ENCODE measurements around the gene TGM1. TPM values are rescaled to one million over a fixed set of nuclear protein-coding genes. Genes with fewer than 3 reads are reported as not detected.

TGM1 gene
- total and polyA plus RNA-seq, 2 experiments from 2014 or later = 0.31 to 0.63 TPM

GRCh38 chr14:24216345-24216699 is 46.7 kb downstream of the TGM1 start (continued):
- TF ChIP-seq STAT1 (IDR thresholded peaks at IDR 0.05; ENCODE audit: unreplicated experiment) (no peak), NANOG (IDR thresholded peaks at IDR 0.05; ENCODE audit: borderline replicate concordance) (no peak), JUNB (IDR thresholded peaks at IDR 0.05; ENCODE audit: unreplicated experiment) (no peak), POLR2AphosphoS5 (IDR thresholded peaks at IDR 0.05; ENCODE audit: low read depth) (no peak)

- Mint-ChIP-seq H3K4me1 (peaks cover 19% of the 10 kb centered on the region), H3K4me3 (peak within 1 kb of the TSS; percentile 93), H3K27me3 (ENCODE audit: insufficient read depth, low read depth, poor library complexity) (peaks cover 19% of the 10 kb centered on the region), H3K9me3 (peaks cover 3% of the 10 kb centered on the region; the same call in 2 of the 3 replicates), H3K36me3 (ENCODE audit: low read depth) (peaks cover 34% of the 10 kb centered on the region), H3K27ac (peak within 1 kb of the TSS; percentile 92)
- peak within 1 kb of the TSS; percentile 89 for H2AFZ ChIP-seq
- H3K4me3 ChIP-seq = peak within 1 kb of the TSS; percentile 93
- H3K79me2 ChIP-seq (replicated peaks; ENCODE audit: insufficient read depth) = peaks cover 16% of the 10 kb centered on the region
- H3K4me1 ChIP-seq (ENCODE audit: insufficient read depth) = peaks cover 16% of the 10 kb centered on the region
- H3K27ac ChIP-seq (ENCODE audit: low read depth) = peak within 1 kb of the TSS; percentile 95
- peak; percentile 96 for TF ChIP-seq CREB1 (CRISPR knock-in tag; IDR thresholded peaks at IDR 0.05; ENCODE audit: low read depth)
- 0 out of 2 replicates have a peak, but pooled peaks have one; percentile 22 for TF ChIP-seq ETS1 (IDR thresholded peaks at IDR 0.05)
- peak; percentile 60 to 85 for TF ChIP-seq CTCF (conservative IDR thresholded peaks at IDR 0.05; ENCODE audit: low read depth in 2 of 2)
- TF ChIP-seq ZNF331 (CRISPR knock-in tag; IDR thresholded peaks at IDR 0.05; ENCODE audit: low read depth) = no peak
- TF ChIP-seq NANOG (IDR thresholded peaks at IDR 0.05; ENCODE audit: borderline replicate concordance) = no peak
- peak; percentile 84 for TF ChIP-seq POLR2AphosphoS5 (IDR thresholded peaks at IDR 0.05; ENCODE audit: low read depth)
- DNase-seq (ENCODE audit: low spot score) (peak; percentile 94), ATAC-seq (peak; percentile 77)
- peaks cover 29% of the 10 kb centered on the region for H3F3A ChIP-seq (replicated peaks; ENCODE audit: low read depth)
- no peaks in the 10 kb centered on the region for H3K36me3 ChIP-seq (ENCODE audit: insufficient read depth)
- H3K4me2 ChIP-seq = peak within 1 kb of the TSS; percentile 98
- H4K20me1 ChIP-seq (replicated peaks; ENCODE audit: insufficient read depth) = peaks cover 11% of the 10 kb centered on the region
- no peaks in the 10 kb centered on the region for H3K9me2 ChIP-seq (ENCODE audit: insufficient read depth)
- no peaks in the 10 kb centered on the region for H3K27me3 ChIP-seq (ENCODE audit: insufficient read depth)
Observed at GRCh38 chr14:24215495-24216344, 47.3 kb downstream of the TGM1 start, which contains the start of gene MDP1. MDP1 (minus strand) TSS chr14:24216066; CDS start chr14:24215955, 111 bp downstream.
